HCT116 (cell line): ENCODE results near the gene TBL2. TPM values are rescaled to one million over a fixed set of nuclear protein-coding genes. Genes with fewer than 3 reads are reported as not detected.
"Not testable (repeated sequence)": the region's sequence is repeated elsewhere in the genome, so short reads cannot be mapped to it uniquely, and the experiment has no call there.

Source experiments
- ATAC-seq: fragments of 200-7000 bp; cut with Tn5 transposase; 2 replicates; pipeline ENCODE4 v1.9.1; 2020; ENCODE audit warnings: mild to moderate bottlenecking, moderate library complexity
- BruUV-seq: library from RNA; stranded (reverse); fragments of 400-500 nt; replicated peaks from 2 replicates; lab custom pipeline; 2021; lab: Mats Ljungman, UMichigan
- CTCF ChIA-PET: fragments of 300-600 bp; sonication (Branson Sonifier 250); formaldehyde crosslinking; loops from one replicate; lab custom pipeline; 2021; ENCODE audit warnings: antibody characterized with exemption; lab: Charles Lee
- POLR2A ChIA-PET: fragments of 300-600, 350-600 bp; sonication (Branson Sonifier 250); formaldehyde crosslinking; loops from one replicate; lab custom pipeline; 2021; ENCODE audit warnings: antibody characterized with exemption; lab: Charles Lee
- RAD21 ChIA-PET, 2 experiments: fragments of 300-600 bp; sonication (Branson Sonifier 250); formaldehyde crosslinking; loops; one replicate each; lab custom pipeline; 2023; ENCODE audit warnings: low total read pairs in 2 of 2; ENCODE audit not compliant: uncharacterized antibody in 2 of 2, unreplicated experiment in 2 of 2, low non-redundant PET in 1 of 2; lab: Charles Lee
- DNase-seq: peaks from one replicate; pipeline ENCODE4 v3.0.0-alpha.2; 2010; ENCODE audit warnings: low read depth, low spot score
- H2AFZ ChIP-seq: fragments of 200-600 bp; shearing (Covaris generic), sonication (generic); 2 replicates; pipeline ENCODE4 v1.6.1; 2017; ENCODE audit warnings: low read depth, mixed run types, mixed read lengths, antibody characterized with exemption, low read length; ENCODE audit not compliant: poor library complexity, severe bottlenecking
- H3K27ac ChIP-seq: 2 replicates; pipeline ENCODE4 v1.5.1; 2012; ENCODE audit warnings: low read depth, low read length
- H3K27me3 ChIP-seq: fragments of 200-600 bp; sonication (generic); 2 replicates; pipeline ENCODE4 v1.6.1; 2016; ENCODE audit warnings: mixed run types, low read length, mixed read lengths; ENCODE audit not compliant: insufficient read depth
- H3K36me3 ChIP-seq, 2 experiments: fragments of 200-500 bp in 1 of 2; fragments of 200-600 bp in 1 of 2; sonication (Bioruptor generic) in 1 of 2; sonication (generic) in 1 of 2; 2 replicates each; pipeline versions ENCODE4 v1.5.1 to v1.6.1; 2014 to 2016; ENCODE audit warnings: low read length in 2 of 2, inconsistent platforms in 1 of 2, mixed read lengths in 1 of 2, mixed run types in 1 of 2; ENCODE audit not compliant: insufficient read depth in 2 of 2, control insufficient read depth in 1 of 2
- H3K4me1 ChIP-seq, 2 experiments: fragments of 200-600 bp in 1 of 2; sonication (generic) in 1 of 2; 2 replicates each; pipeline versions ENCODE4 v1.5.1 to v1.6.1; 2012 to 2017; ENCODE audit warnings: low read length in 2 of 2, inconsistent platforms in 1 of 2, mild to moderate bottlenecking in 1 of 2, mixed read lengths in 1 of 2, mixed run types in 1 of 2, moderate library complexity in 1 of 2; ENCODE audit not compliant: insufficient read depth in 2 of 2, control insufficient read depth in 1 of 2
- H3K4me2 ChIP-seq: fragments of 200-600 bp; sonication (generic); 2 replicates; pipeline ENCODE4 v1.6.1; 2017; ENCODE audit warnings: mixed run types, low read length, mixed read lengths
- H3K4me3 ChIP-seq, 2 experiments: fragments of 200-600 bp in 1 of 2; sonication (generic) in 1 of 2; replicated peaks in 1 of 2; 2 replicates each; pipeline ENCODE4 v1.5.1; 2011 to 2016; ENCODE audit warnings: low read length in 2 of 2, control low read depth in 1 of 2, low read depth in 1 of 2, mild to moderate bottlenecking in 1 of 2, mixed read lengths in 1 of 2, mixed run types in 1 of 2
- H3K79me2 ChIP-seq: fragments of 200-600 bp; sonication (generic); 2 replicates; pipeline ENCODE4 v1.6.1; 2017; ENCODE audit warnings: mild to moderate bottlenecking, mixed run types, low read length, moderate library complexity, mixed read lengths; ENCODE audit not compliant: insufficient read depth
- H3K9ac ChIP-seq: fragments of 200-600 bp; sonication (generic); 2 replicates; pipeline ENCODE4 v1.6.1; 2016; ENCODE audit warnings: low read length, mixed read lengths
- H3K9me2 ChIP-seq: fragments of 200-600 bp; sonication (generic), shearing (Covaris generic); 2 replicates; pipeline ENCODE4 v1.6.1; 2017; ENCODE audit warnings: mixed run types, mild to moderate bottlenecking, moderate library complexity; ENCODE audit not compliant: insufficient read depth
- H3K9me3 ChIP-seq, 2 experiments: fragments of 200-500 bp in 1 of 2; fragments of 200-600 bp in 1 of 2; sonication (Bioruptor generic) in 1 of 2; sonication (generic) in 1 of 2; 2 replicates each; pipeline ENCODE4 v1.6.1; 2014 to 2017; ENCODE audit warnings: low read length in 2 of 2, mixed read lengths in 2 of 2, inconsistent platforms in 1 of 2, low read depth in 1 of 2, mild to moderate bottlenecking in 1 of 2, mixed run types in 1 of 2, moderate library complexity in 1 of 2; ENCODE audit not compliant: control insufficient read depth in 1 of 2, insufficient read depth in 1 of 2
- H4K20me1 ChIP-seq: fragments of 200-600 bp; sonication (generic), shearing (Covaris generic); 2 replicates; pipeline ENCODE4 v1.6.1; 2017; ENCODE audit warnings: mixed run types, mild to moderate bottlenecking, moderate library complexity; ENCODE audit not compliant: insufficient read depth
- CEBPB ChIP-seq: IDR thresholded peaks from 2 replicates; pipeline ENCODE4 v1.6.1; 2012; ENCODE audit warnings: low read depth
- CTCF ChIP-seq, 3 experiments: fragments of 200-600 bp in 1 of 3; sonication (generic) in 1 of 3; IDR thresholded peaks in 2 of 3; conservative IDR thresholded peaks in 1 of 3; 2 replicates each; pipeline ENCODE4 v1.5.1; 2012 to 2017; ENCODE audit warnings: low read depth in 2 of 3, low read length in 2 of 3, antibody characterized with exemption in 1 of 3, borderline replicate concordance in 1 of 3, control low read depth in 1 of 3, mild to moderate bottlenecking in 1 of 3, mixed read lengths in 1 of 3, mixed run types in 1 of 3, moderate library complexity in 1 of 3; ENCODE audit not compliant: insufficient read depth in 1 of 3
- EZH2phosphoT487 ChIP-seq: fragments of 200-600 bp; IDR thresholded peaks from 2 replicates; pipeline ENCODE4 v1.6.1; 2018; ENCODE audit warnings: antibody characterized with exemption, borderline replicate concordance
- MAX ChIP-seq: IDR thresholded peaks from 2 replicates; pipeline ENCODE4 v1.6.1; 2012
- POLR2A ChIP-seq: IDR thresholded peaks from 2 replicates; pipeline ENCODE4 v1.7.0; 2011; ENCODE audit warnings: borderline replicate concordance; ENCODE audit not compliant: insufficient read depth, insufficient read length; ENCODE audit errors: extremely low read depth
- POLR2AphosphoS5 ChIP-seq: IDR thresholded peaks from 2 replicates; pipeline ENCODE4 v1.6.1; 2011; ENCODE audit warnings: mild to moderate bottlenecking, low read depth, low read length, moderate library complexity
- SP1 ChIP-seq: IDR thresholded peaks from 2 replicates; pipeline ENCODE4 v1.6.1; 2012; ENCODE audit warnings: low read depth
- SRF ChIP-seq: IDR thresholded peaks from 2 replicates; pipeline ENCODE4 v1.6.1; 2012; ENCODE audit warnings: low read depth
- ZFX ChIP-seq: fragments of 450-650 bp; IDR thresholded peaks from 2 replicates; pipeline ENCODE4 v1.6.1; 2017
- ZNF274 ChIP-seq: fragments of 200-500 bp; sonication (Bioruptor generic); IDR thresholded peaks from 2 replicates; pipeline ENCODE4 v1.6.1; 2014; ENCODE audit warnings: mild to moderate bottlenecking, low read depth, low read length, inconsistent platforms
- intact Hi-C: fragments of 100-400 bp; cut with micrococcal nuclease; formaldehyde crosslinking; loops from 2 replicates; pipeline ENCODE4 v1.10.0; 2022
- total RNA-seq: library from RNA; stranded (reverse); gene quantifications from one replicate; pipeline ENCODE4 v1.2.1, GENCODE V29; 2021; ENCODE audit not compliant: unreplicated experiment

Gene TBL2
- total RNA-seq, 1 experiment from 2014 or later, result 55.0 TPM

GRCh38 chr7:73567846-73568685 lies 10.3 kb downstream of the TBL2 start:
- H3K9me2 ChIP-seq, result no peaks in the 10 kb centered on the region
- intact Hi-C loops, result no loop called here
- H3K79me2 ChIP-seq, result peaks cover 5% of the 10 kb centered on the region; the same call in 1 of the 2 replicates
- no peak for ATAC-seq
- ChIA-PET CTCF (no interaction called here), POLR2A (interaction anchor here (4.3 kb wide), 1 partner anchor 10 kb away, joined by 18 read pairs; the partner anchor contains the start of gene TBL2), RAD21 (no interaction called here)
- H3K9ac ChIP-seq, result no peak overlapping the region
- H3K36me3 ChIP-seq, result peaks cover 31 to 35% of the 10 kb centered on the region in 2 experiments; a peak in 3 of 4 replicates
- no peak for DNase-seq
- no peaks in the 10 kb centered on the region for H3K9me3 ChIP-seq
- no TSS peak for BruUV-seq
- H3K4me1 ChIP-seq, result peaks cover 6 to 12% of the 10 kb centered on the region in 2 experiments
- H3K4me2 ChIP-seq, result no peak overlapping the region
- H3K4me3 ChIP-seq, result no peak overlapping the region
- H3K27me3 ChIP-seq, result no peaks in the 10 kb centered on the region
- H3K27ac ChIP-seq, result no peak overlapping the region
- TF ChIP-seq CTCF (IDR thresholded peaks at IDR 0.05 in 2 of 3, conservative IDR thresholded peaks at IDR 0.05 in 1 of 3; ENCODE audit: borderline replicate concordance in 1 of 3, insufficient read depth in 1 of 3, low read depth in 2 of 3, low read length in 2 of 3) (no peak), POLR2AphosphoS5 (peak; percentile 6; the same call in 1 of the 2 replicates)
- TF ChIP-seq, all 23 proteins: peak for 1
- no peak overlapping the region for H2AFZ ChIP-seq
- H4K20me1 ChIP-seq, result no peaks in the 10 kb centered on the region

- Histone ChIP-seq H2AFZ (no peak overlapping the region), H3K79me2 (no peaks in the 10 kb centered on the region), H4K20me1 (no peaks in the 10 kb centered on the region), H3K9ac (no peak overlapping the region), H3K4me3 (no peak overlapping the region), H3K27me3 (no peaks in the 10 kb centered on the region), H3K4me1 (peaks cover 6 to 12% of the 10 kb centered on the region in 2 experiments), H3K9me3 (no peaks in the 10 kb centered on the region), H3K27ac (no peak overlapping the region), H3K9me2 (no peaks in the 10 kb centered on the region), H3K4me2 (no peak overlapping the region), H3K36me3 (peaks cover 22 to 26% of the 10 kb centered on the region in 2 experiments; a peak in 2 of 4 replicates)
- BruUV-seq, result no TSS peak
- ATAC-seq (no peak), DNase-seq (no peak)
- intact Hi-C loops, result no loop called here
- ChIA-PET CTCF (no interaction called here), POLR2A (interaction anchor here (4.3 kb wide), 1 partner anchor 11 kb away, joined by 18 read pairs; the partner anchor contains the start of gene TBL2), RAD21 (no interaction called here)
- TF ChIP-seq CEBPB, result no peak
- no peak for TF ChIP-seq MAX
- TF ChIP-seq ZNF274, result no peak
- TF ChIP-seq SP1, result no peak
- no peak for TF ChIP-seq SRF
- TF ChIP-seq ZFX, result no peak
- TF ChIP-seq EZH2phosphoT487, result no peak
- TF ChIP-seq POLR2A, result no peak
Measured at GRCh38 chr7:73567140-73567539, 11.2 kb downstream of the TBL2 start.

GRCh38 chr7:73566431-73566830 lies 11.9 kb downstream of the TBL2 start:
- ATAC-seq, H3K4me3 ChIP-seq, H3K9me2 ChIP-seq, intact Hi-C loops, H4K20me1 ChIP-seq, DNase-seq, H3K27ac ChIP-seq, H3K27me3 ChIP-seq, H3K9ac ChIP-seq, H3K79me2 ChIP-seq, H3K4me2 ChIP-seq, H3K9me3 ChIP-seq, BruUV-seq, CTCF ChIA-PET, H2AFZ ChIP-seq: not testable (repeated sequence)
- POLR2A ChIA-PET, result interaction anchor here (0.9 to 4.3 kb wide), 2 partner anchors 10 to 12 kb away, joined by 3 to 18 read pairs; partner anchors contain the start of gene TBL2
- Histone ChIP-seq H3K4me1 (peaks cover 6 to 12% of the 10 kb centered on the region in 2 experiments), H3K36me3 (peaks cover 19 to 22% of the 10 kb centered on the region in 2 experiments; a peak in 2 of 4 replicates)
- RAD21 ChIA-PET, result interaction anchor here in 1 of 2 experiments (0.7 kb wide), 1 partner anchor 12 kb away, joined by 3 read pairs; the partner anchor contains the start of gene TBL2
